NCI-H345 treated with DMSO at 0.1 percent for 48 hours (cell line): ENCODE results near the gene EFHD2.
"Not testable (repeated sequence)": the region's sequence is repeated elsewhere in the genome, so short reads cannot be mapped to it uniquely, and the experiment has no call there.

Experiments used
- DNase-seq: peaks from one replicate; lab custom pipeline; 2025; ENCODE audit not compliant: unreplicated experiment; lab: John Stamatoyannopoulos, UW

Gene EFHD2

GRCh38 chr1:15451014-15451722 is 41.5 kb downstream of the EFHD2 start:
- no peak for DNase-seq

- DNase-seq, result no peak
Measured at GRCh38 chr1:15452216-15452615, 42.5 kb downstream of the EFHD2 start.

- no peak for DNase-seq
Measured at GRCh38 chr1:15452866-15453571, 43.3 kb downstream of the EFHD2 start.

- DNase-seq, result no peak
Measured at GRCh38 chr1:15453734-15454133, 44.0 kb downstream of the EFHD2 start.

- no peak for DNase-seq
Measured at GRCh38 chr1:15454256-15454655, 44.6 kb downstream of the EFHD2 start.

- no peak for DNase-seq
Measured at GRCh38 chr1:15455522-15455921, 45.8 kb downstream of the EFHD2 start.

- DNase-seq, result no peak
Measured at GRCh38 chr1:15456313-15456954, 46.7 kb downstream of the EFHD2 start, which contains the start of gene CELA2A. TSS of gene CELA2A (plus strand) at chr1:15456732. CDS start at chr1:15456754, 22 bp downstream.

- no peak for DNase-seq
Measured at GRCh38 chr1:15457585-15457984, 47.9 kb downstream of the EFHD2 start.

GRCh38 chr1:15458388-15458787 is 48.7 kb downstream of the EFHD2 start:
- DNase-seq, result not testable (repeated sequence)

- no peak for DNase-seq
Measured at GRCh38 chr1:15459771-15460707, 50.4 kb downstream of the EFHD2 start.

- DNase-seq, result no peak
Measured at GRCh38 chr1:15460708-15461095, 51.0 kb downstream of the EFHD2 start.

- DNase-seq, result not testable (repeated sequence)
Measured at GRCh38 chr1:15463064-15463800, 53.5 kb downstream of the EFHD2 start.

- not testable (repeated sequence) for DNase-seq
Measured at GRCh38 chr1:15463926-15464322, 54.2 kb downstream of the EFHD2 start.

- no peak for DNase-seq
Measured at GRCh38 chr1:15465674-15466073, 56.0 kb downstream of the EFHD2 start.

- not testable (repeated sequence) for DNase-seq
Measured at GRCh38 chr1:15466955-15467625, 57.4 kb downstream of the EFHD2 start.

- DNase-seq, result no peak
Measured at GRCh38 chr1:15468145-15468544, 58.5 kb downstream of the EFHD2 start.

- no peak for DNase-seq
Measured at GRCh38 chr1:15469361-15469760, 59.7 kb downstream of the EFHD2 start.

GRCh38 chr1:15469821-15470448 is 60.2 kb downstream of the EFHD2 start:
- DNase-seq, result not testable (repeated sequence)

GRCh38 chr1:15471067-15471466 is 61.4 kb downstream of the EFHD2 start:
- not testable (repeated sequence) for DNase-seq
